HepG2 (cell line): ENCODE results near the gene DOLK.

Experiments used
- MYC ChIP-seq: sonication (generic); formaldehyde crosslinking; IDR thresholded peaks from 2 replicates; pipeline ENCODE4 v1.9.0; 2021; ENCODE audit warnings: missing genetic modification reagents, borderline replicate concordance
- SP4 ChIP-seq: sonication (generic); formaldehyde crosslinking; IDR thresholded peaks from 2 replicates; pipeline ENCODE4 v1.8.1; 2023; ENCODE audit warnings: mild to moderate bottlenecking, missing genetic modification reagents
- TF ChIP-seq, protein P1 (sequence below): IDR thresholded peaks from 2 replicates; pipeline ENCODE4 v1.6.1; 2016; ENCODE audit warnings: missing compliant biosample characterization, missing genetic modification reagents, borderline replicate concordance

DNA sequence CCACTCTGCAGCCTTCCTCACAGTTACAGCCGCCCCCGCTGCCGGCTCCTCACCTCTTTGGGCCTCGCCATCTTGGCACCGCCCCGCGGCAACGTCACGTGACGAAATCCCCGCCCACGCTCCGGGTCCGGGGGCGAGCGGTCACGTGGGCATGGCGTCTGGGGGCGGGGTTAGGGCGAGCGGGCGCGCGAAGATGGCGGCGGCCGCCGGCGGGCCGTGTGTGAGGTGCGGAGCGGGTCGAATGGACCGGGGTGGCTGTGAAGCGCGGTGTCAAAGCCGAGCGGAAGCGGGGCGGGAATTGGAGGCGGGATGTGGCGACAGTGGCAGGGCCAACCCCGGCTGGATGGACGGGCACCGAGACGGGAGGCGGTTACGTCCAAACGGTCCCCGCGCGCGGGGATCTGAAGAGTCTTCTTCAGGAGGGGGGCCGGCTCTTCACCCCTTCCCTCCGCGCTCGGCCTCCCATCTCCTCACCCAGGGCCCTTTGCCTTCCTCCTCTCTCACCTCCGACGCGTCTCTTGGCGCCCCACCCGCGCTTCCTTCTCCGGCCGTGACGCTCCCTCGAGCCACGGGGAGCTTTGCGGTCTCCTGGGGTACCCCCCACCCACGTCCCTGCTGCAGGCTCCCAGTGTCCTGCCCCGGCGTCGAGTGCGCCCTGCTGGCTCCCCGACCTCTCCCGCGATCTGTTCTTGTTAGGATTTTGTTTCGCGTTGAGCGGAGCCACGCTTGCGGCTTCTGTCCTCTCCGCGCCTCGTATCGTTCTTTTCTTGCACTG is at the start of gene DOLK, which contains the start of gene NUP188:
- TF ChIP-seq MYC (peak; percentile 89), SP4 (CRISPR knock-in tag) (peak; percentile 83)
- TF ChIP-seq, protein P1, sequence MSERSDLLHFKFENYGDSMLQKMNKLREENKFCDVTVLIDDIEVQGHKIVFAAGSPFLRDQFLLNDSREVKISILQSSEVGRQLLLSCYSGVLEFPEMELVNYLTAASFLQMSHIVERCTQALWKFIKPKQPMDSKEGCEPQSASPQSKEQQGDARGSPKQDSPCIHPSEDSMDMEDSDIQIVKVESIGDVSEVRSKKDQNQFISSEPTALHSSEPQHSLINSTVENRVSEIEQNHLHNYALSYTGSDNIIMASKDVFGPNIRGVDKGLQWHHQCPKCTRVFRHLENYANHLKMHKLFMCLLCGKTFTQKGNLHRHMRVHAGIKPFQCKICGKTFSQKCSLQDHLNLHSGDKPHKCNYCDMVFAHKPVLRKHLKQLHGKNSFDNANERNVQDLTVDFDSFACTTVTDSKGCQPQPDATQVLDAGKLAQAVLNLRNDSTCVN (CRISPR knock-in tag): 0 out of 2 replicates have a peak, but pooled peaks have one; percentile 57
